T-cell (primary cell): ENCODE measurements around the gene UBL4B. TPM values are rescaled to one million over a fixed set of nuclear protein-coding genes. Genes with fewer than 3 reads are reported as not detected.

Experiments used
- ATAC-seq, 4 experiments: fragments of 200-7000 bp in 3 of 4; fragments of 150-1000 bp in 1 of 4; cut with Tn5 transposase; replicated peaks in 1 of 4; 1 replicate in 3 of 4; 2 replicates in 1 of 4; pipeline ENCODE4 v1.10.0; 2021; ENCODE audit warnings: moderate library complexity in 3 of 4, mild to moderate bottlenecking in 2 of 4, moderate number of reproducible peaks in 1 of 4
- CTCF ChIA-PET, 2 donors: fragments of 300-600 bp; sonication (Branson Sonifier 250); formaldehyde crosslinking; loops; one replicate each; lab custom pipeline; 2022; ENCODE audit warnings: antibody characterized with exemption in 2 of 2; lab: Charles Lee
- POLR2A ChIA-PET, 2 donors: fragments of 300-600 bp; sonication (Branson Sonifier 250); formaldehyde crosslinking; loops; one replicate each; lab custom pipeline; 2022; ENCODE audit warnings: antibody characterized with exemption in 2 of 2; lab: Charles Lee
- DNase-seq, 35 experiments: peaks; one replicate each; pipeline versions ENCODE4 v3.0.0 to v3.0.0-alpha.2; 2013 to 2023
- H3K27ac ChIP-seq: one replicate; pipeline ENCODE4 v1.5.1; 2013; ENCODE audit warnings: low read length
- H3K27me3 ChIP-seq, 2 experiments: replicated peaks in 1 of 2; 1 replicate in 1 of 2; 2 replicates in 1 of 2; pipeline versions ENCODE4 v1.6.1 to v1.7.0; 2013; ENCODE audit warnings: low read length in 1 of 2, mixed read lengths in 1 of 2; ENCODE audit not compliant: control insufficient read depth in 2 of 2, insufficient read depth in 2 of 2; ENCODE audit errors: extremely low read depth in 1 of 2
- H3K36me3 ChIP-seq, 2 donors: 1 replicate in 1 of 2; 2 replicates in 1 of 2; pipeline versions ENCODE4 v1.6.1 to v1.7.0; 2013; ENCODE audit warnings: low read length in 1 of 2; ENCODE audit not compliant: control insufficient read depth in 2 of 2, insufficient read depth in 1 of 2; ENCODE audit errors: extremely low read depth in 1 of 2
- H3K4me1 ChIP-seq, 2 experiments: 1 replicate in 1 of 2; 2 replicates in 1 of 2; pipeline versions ENCODE4 v1.6.1 to v1.7.0; 2013; ENCODE audit warnings: low read length in 2 of 2, mixed read lengths in 1 of 2; ENCODE audit not compliant: insufficient read depth in 2 of 2, control insufficient read depth in 1 of 2; ENCODE audit errors: extremely low read depth in 1 of 2
- H3K4me3 ChIP-seq, 2 donors: 1 replicate in 1 of 2; 2 replicates in 1 of 2; pipeline versions ENCODE4 v1.5.1 to v1.7.0; 2013; ENCODE audit warnings: mild to moderate bottlenecking in 2 of 2, low read length in 1 of 2, moderate library complexity in 1 of 2; ENCODE audit not compliant: control insufficient read depth in 1 of 2; ENCODE audit errors: extremely low read depth in 1 of 2
- H3K9me3 ChIP-seq: 2 replicates; pipeline ENCODE4 v1.7.0; 2013
- H3K27ac Mint-ChIP-seq, 2 donors: one replicate each; pipeline ENCODE4 v1.8.0; 2020 to 2021; ENCODE audit warnings: mild to moderate bottlenecking in 2 of 2, mixed read lengths in 2 of 2
- H3K27me3 Mint-ChIP-seq, 2 donors: one replicate each; pipeline ENCODE4 v1.8.0; 2021 to 2022; ENCODE audit warnings: mixed read lengths in 2 of 2
- H3K36me3 Mint-ChIP-seq: one replicate; pipeline ENCODE4 v1.8.0; 2021; ENCODE audit warnings: mixed read lengths
- H3K4me1 Mint-ChIP-seq, 3 donors: one replicate each; pipeline ENCODE4 v1.8.0; 2020 to 2022; ENCODE audit warnings: mixed read lengths in 3 of 3, mild to moderate bottlenecking in 1 of 3
- H3K4me3 Mint-ChIP-seq, 3 donors: one replicate each; pipeline ENCODE4 v1.8.0; 2020 to 2022; ENCODE audit warnings: mild to moderate bottlenecking in 3 of 3, mixed read lengths in 3 of 3, moderate library complexity in 3 of 3
- H3K9me3 Mint-ChIP-seq, 3 donors: one replicate each; pipeline ENCODE4 v1.8.0; 2020 to 2022; ENCODE audit warnings: mixed read lengths in 3 of 3
- WGBS: methylation state at CpG from one replicate; pipeline ENCODE4 v1.1.5; 2013; ENCODE audit warnings: missing lambda C conversion rate; ENCODE audit not compliant: insufficient coverage; 5-methylcytosine and 5-hydroxymethylcytosine counted together
- total RNA-seq, 35 experiments: library from RNA in 6 of 35; stranded (reverse) in 6 of 35; fragments of 120-200 nt in 1 of 35; gene quantifications; one replicate each; pipeline versions ENCODE4 v1.2.1 to v1.2.4 and lab custom pipeline; 2013 to 2026

Gene UBL4B
- total RNA-seq, 5 donors from 2014 or later (not counting 1 experiment from before 2014, with no cell fraction given), result not detected

DNA sequence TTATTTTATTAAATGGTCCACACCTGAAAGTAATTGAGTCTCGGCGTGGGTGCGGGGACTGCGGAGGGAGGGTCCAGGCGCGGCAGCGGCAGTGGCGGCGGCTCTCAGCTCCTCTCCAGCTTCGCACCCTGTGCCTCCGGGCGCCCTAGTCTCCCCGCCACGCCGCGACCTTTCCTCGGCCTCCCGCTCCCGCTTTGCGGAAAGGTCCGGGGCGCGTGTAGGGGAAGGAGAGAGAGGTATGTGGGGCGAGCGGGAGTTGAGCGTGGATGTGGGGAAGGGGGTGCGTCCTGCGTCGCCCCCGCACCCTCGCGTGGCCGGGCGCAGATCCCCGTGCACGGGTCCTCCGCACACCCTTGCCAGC lies 28.4 kb upstream of the UBL4B start:
- Mint-ChIP-seq H3K4me1 (peaks cover 16% of the 10 kb centered on the region in 3 donors), H3K9me3 (no peaks in the 10 kb centered on the region), H3K36me3 (no peaks in the 10 kb centered on the region), H3K27me3 (peaks cover 75 to 78% of the 10 kb centered on the region in 2 donors), H3K4me3 (peak overlapping the region; percentile 78 to 89 (median 82)), H3K27ac (no peak overlapping the region)
- H3K9me3 ChIP-seq, result no peaks in the 10 kb centered on the region
- DNase-seq (peak in 1 of 35 experiments; percentile 18), ATAC-seq (peak in 3 of 4 experiments; percentile 29 to 33 (median 32))
- H3K4me1 ChIP-seq, result peaks cover 2 to 18% of the 10 kb centered on the region in 2 experiments
- H3K27ac ChIP-seq, result no peak overlapping the region
- POLR2A ChIA-PET, result no interaction called here
- peak overlapping the region; percentile 52 to 74 for H3K4me3 ChIP-seq
- H3K36me3 ChIP-seq, result no peaks in the 10 kb centered on the region
- peaks cover 18 to 73% of the 10 kb centered on the region in 2 experiments for H3K27me3 ChIP-seq
- CTCF ChIA-PET, result no interaction called here
- WGBS, result 3% methylated on average over 32 of the region's 37 CpGs

DNA sequence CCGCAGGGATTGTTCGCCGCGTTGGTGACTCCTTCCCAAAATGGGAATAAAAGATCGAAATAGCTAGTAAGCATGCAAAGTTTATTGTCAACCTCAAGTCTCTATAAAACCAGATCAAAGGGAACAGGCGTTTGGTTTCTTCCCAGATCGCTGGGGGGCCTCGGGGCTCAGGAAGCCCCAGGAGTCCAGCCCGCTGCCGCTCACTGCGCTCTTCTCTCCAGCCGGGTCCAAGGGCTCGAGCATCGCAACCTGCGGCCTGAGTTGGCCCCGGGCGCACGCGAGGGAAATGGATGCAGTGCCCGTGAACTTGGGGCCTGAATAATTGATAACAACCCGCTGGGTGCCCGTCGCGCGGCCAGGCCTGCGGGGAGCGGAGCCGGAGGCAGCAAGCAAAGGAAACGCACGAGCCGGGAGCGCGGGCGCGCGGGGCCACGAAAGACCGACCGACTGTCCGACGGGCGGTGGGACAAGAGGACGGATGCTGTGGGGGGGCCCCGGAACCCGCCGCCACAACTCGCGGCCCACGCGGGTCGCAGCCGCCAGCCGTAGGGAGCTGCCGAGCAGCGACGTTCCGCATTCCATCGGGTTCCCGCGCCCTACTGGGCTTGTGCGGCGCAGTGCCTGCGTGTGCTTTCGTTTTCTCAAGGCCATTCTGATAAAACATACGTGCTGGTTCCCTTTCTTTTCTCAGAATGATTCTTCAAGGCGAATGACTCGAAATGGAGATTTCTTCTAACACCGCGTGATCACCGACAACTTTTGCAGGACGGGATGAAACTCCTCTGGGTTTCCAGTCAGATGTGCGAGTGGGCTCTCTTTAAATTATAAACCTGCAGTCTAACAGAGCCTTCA lies 27.8 kb upstream of the UBL4B start:
- H3K27ac Mint-ChIP-seq, result no peak overlapping the region
- peak in 4 of 35 experiments; percentile 13 to 48 (median 19) for DNase-seq

DNA sequence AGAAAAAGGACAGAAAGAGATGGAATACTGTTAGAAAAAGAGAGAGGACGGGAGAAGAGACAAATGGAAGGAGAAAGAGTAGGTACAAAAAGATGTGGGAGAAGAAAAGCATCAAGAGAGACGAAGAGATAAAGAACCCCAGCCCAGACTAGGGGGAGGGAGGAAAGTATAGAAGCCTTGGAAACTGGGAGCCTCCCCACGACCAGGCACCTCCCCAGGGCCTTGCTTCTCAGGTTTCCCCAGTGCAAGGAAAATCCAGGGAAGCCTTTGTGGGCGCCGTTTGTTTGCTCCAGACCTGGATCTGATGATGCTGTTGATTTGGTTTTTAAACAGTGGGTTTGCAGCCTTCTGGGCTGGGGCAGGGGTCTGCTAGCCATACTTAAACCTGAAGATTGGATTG lies 26.6 kb upstream of the UBL4B start:
- CTCF ChIA-PET, result no interaction called here
- H3K9me3 Mint-ChIP-seq, result no peaks in the 10 kb centered on the region
- no peaks in the 10 kb centered on the region for H3K36me3 Mint-ChIP-seq
- Histone ChIP-seq H3K36me3 (no peaks in the 10 kb centered on the region), H3K27ac (no peak overlapping the region), H3K27me3 (peaks cover 18 to 75% of the 10 kb centered on the region in 2 experiments), H3K4me1 (peaks cover 2 to 18% of the 10 kb centered on the region in 2 experiments), H3K4me3 (no peak overlapping the region), H3K9me3 (no peaks in the 10 kb centered on the region)
- 58% methylated on average over 2 of the region's 5 CpGs for WGBS
- DNase-seq, result no peak
- POLR2A ChIA-PET, result no interaction called here
- no peak for ATAC-seq
- H3K27ac Mint-ChIP-seq, result no peak overlapping the region
- H3K4me3 Mint-ChIP-seq, result peak overlapping the region in 2 of 3 donors; percentile 10 to 37
- H3K4me1 Mint-ChIP-seq, result peaks cover 16% of the 10 kb centered on the region in 3 donors
- H3K27me3 Mint-ChIP-seq, result peaks cover 71 to 73% of the 10 kb centered on the region in 2 donors

More for the DNA sequence above, 27.8 kb upstream of the UBL4B start:
- no peaks in the 10 kb centered on the region for H3K9me3 ChIP-seq
- Mint-ChIP-seq H3K4me3 (peak overlapping the region; percentile 78 to 89 (median 82)), H3K27me3 (peaks cover 76 to 77% of the 10 kb centered on the region in 2 donors), H3K9me3 (no peaks in the 10 kb centered on the region), H3K36me3 (no peaks in the 10 kb centered on the region), H3K4me1 (peaks cover 16% of the 10 kb centered on the region in 3 donors)
- POLR2A ChIA-PET, result no interaction called here
- H3K36me3 ChIP-seq, result no peaks in the 10 kb centered on the region
- H3K27ac ChIP-seq, result no peak overlapping the region
- peaks cover 2 to 18% of the 10 kb centered on the region in 2 experiments for H3K4me1 ChIP-seq
- peaks cover 18 to 77% of the 10 kb centered on the region in 2 experiments for H3K27me3 ChIP-seq
- under 1% methylated on average over 61 of the region's 72 CpGs for WGBS
- H3K4me3 ChIP-seq, result peak overlapping the region; percentile 52 to 74
- CTCF ChIA-PET, result no interaction called here
- ATAC-seq, result peak in 3 of 4 experiments; percentile 37 to 76 (median 60)

DNA sequence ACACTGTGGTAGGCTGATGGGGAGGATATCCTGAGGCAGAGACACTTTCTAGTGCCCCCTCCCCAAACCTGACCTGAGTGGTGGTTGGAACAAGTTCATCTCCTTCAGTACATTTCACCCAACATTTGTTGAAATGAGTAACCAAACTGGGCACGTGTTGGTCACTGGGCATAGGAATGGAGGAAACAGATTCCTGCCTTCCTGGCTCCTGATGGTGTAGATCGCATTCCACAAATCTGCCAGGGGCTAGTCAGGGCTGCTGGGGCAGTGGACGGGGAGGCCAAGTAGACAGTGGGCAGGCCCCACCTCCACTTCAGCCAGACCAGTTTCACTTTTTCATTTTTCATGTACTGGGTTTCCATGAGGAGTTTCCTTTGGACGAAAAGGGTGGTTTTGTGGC lies 25.3 kb upstream of the UBL4B start:
- H3K4me1 Mint-ChIP-seq, result peaks cover 16% of the 10 kb centered on the region in 3 donors
- no peak overlapping the region for H3K27ac Mint-ChIP-seq
- Histone ChIP-seq H3K36me3 (no peaks in the 10 kb centered on the region), H3K9me3 (no peaks in the 10 kb centered on the region), H3K4me3 (no peak overlapping the region), H3K4me1 (peaks cover 2 to 18% of the 10 kb centered on the region in 2 experiments), H3K27me3 (peaks cover 15 to 67% of the 10 kb centered on the region in 2 experiments), H3K27ac (no peak overlapping the region)
- ATAC-seq, result no peak
- peaks cover 61 to 64% of the 10 kb centered on the region in 2 donors for H3K27me3 Mint-ChIP-seq
- H3K36me3 Mint-ChIP-seq, result no peaks in the 10 kb centered on the region
- H3K9me3 Mint-ChIP-seq, result no peaks in the 10 kb centered on the region
- POLR2A ChIA-PET, result no interaction called here
- CTCF ChIA-PET, result no interaction called here
- WGBS, result 93% methylated on average over 2 of the region's 4 CpGs
- no peak overlapping the region for H3K4me3 Mint-ChIP-seq
- DNase-seq, result no peak

DNA sequence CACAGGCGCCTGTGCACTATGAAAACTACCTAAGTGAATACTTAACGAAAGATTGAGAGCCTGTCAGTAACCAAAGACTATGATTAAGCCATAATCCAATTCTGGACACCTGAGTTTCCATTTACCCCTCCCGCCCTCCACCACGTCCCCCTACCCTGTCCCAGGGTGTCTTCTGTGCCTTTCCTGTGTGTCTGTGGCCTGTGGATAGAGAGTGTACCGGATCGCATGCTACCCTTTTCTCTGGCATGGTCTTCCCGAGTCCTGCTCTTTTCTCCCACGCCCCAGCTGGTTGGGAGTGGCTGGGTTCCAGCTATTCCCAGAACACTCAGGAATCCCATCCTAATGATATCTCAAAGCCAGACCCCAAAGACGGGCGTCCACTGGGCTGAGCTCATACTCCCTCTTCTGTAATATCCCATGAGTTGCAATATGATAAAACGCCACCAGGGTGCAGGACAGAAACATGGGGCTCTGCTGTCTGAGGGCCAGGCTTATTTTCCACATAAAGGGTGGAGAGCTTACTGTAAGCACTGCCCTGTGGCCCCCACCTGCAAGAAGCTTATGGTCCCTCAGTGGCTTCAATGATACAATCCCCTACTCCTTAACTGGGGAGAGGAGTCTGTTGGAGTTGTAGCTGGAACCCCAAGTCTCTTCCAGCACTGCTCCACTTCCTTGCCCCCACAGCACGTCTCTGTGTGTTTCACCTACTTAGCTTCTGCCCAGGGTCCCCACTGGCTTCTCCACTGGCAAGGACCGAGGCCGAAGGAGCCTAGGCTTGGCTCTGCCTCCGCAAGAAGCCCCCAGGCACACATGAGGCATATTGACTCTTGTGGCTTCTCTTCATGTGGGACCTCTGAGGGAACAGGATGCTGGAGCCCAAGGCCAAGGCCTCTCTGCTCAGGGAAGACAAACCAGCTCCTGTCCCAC lies 24.2 kb upstream of the UBL4B start:
- POLR2A ChIA-PET, result interaction anchor here in 1 of 2 donors (1.0 kb wide), 1 partner anchor 14 kb away, joined by 3 read pairs; no protein-coding TSS in a partner anchor
- DNase-seq (peak in 20 of 35 experiments; percentile 13 to 66 (median 28)), ATAC-seq (peak; percentile 56 to 71 (median 61))
- Histone ChIP-seq H3K4me1 (peaks cover 2 to 17% of the 10 kb centered on the region in 2 experiments), H3K9me3 (no peaks in the 10 kb centered on the region), H3K27ac (no peak overlapping the region), H3K27me3 (peaks cover 11 to 59% of the 10 kb centered on the region in 2 experiments), H3K4me3 (no peak overlapping the region), H3K36me3 (no peaks in the 10 kb centered on the region)
- no peaks in the 10 kb centered on the region for H3K36me3 Mint-ChIP-seq
- H3K4me1 Mint-ChIP-seq, result peaks cover 10 to 13% (median 12%) of the 10 kb centered on the region in 3 donors
- peaks cover 58 to 59% of the 10 kb centered on the region in 2 donors for H3K27me3 Mint-ChIP-seq
- H3K27ac Mint-ChIP-seq, result no peak overlapping the region
- H3K4me3 Mint-ChIP-seq, result no peak overlapping the region
- WGBS, result 65% methylated on average over 4 of the region's 15 CpGs
- no peaks in the 10 kb centered on the region for H3K9me3 Mint-ChIP-seq
- CTCF ChIA-PET, result interaction anchor here (0.6 to 1.9 kb wide), 8 partner anchors 9 to 408 kb away, joined by 3 to 6 read pairs (median 4); no protein-coding TSS in a partner anchor
